HEK293 (cell line): Measurements from ENCODE around the gene RCN2.

Experiments used
- GLIS2 ChIP-seq: fragments of 450-650 bp; formaldehyde crosslinking; IDR thresholded peaks from 2 replicates; pipeline ENCODE4 v1.5.1; 2016; ENCODE audit warnings: missing biosample characterization, missing genetic modification characterization
- KLF8 ChIP-seq: fragments of 450-650 bp; formaldehyde crosslinking; IDR thresholded peaks from 2 replicates; pipeline ENCODE4 v1.5.1; 2016; ENCODE audit warnings: missing biosample characterization, missing genetic modification characterization
- MEIS1 ChIP-seq: sonication (generic); formaldehyde crosslinking; IDR thresholded peaks from 2 replicates; pipeline ENCODE4 v1.8.1; 2022; ENCODE audit warnings: missing genetic modification reagents, mild to moderate bottlenecking, borderline replicate concordance
- SETDB1 ChIP-seq: IDR thresholded peaks from one replicate; pipeline ENCODE4 v1.6.1; 2017; ENCODE audit warnings: mild to moderate bottlenecking, low read length, moderate library complexity, mixed read lengths; ENCODE audit not compliant: insufficient read length
- ZFP69B ChIP-seq: fragments of 450-650 bp; formaldehyde crosslinking; IDR thresholded peaks from 2 replicates; pipeline ENCODE4 v1.5.1; 2016; ENCODE audit warnings: missing biosample characterization, missing genetic modification characterization
- ZNF132 ChIP-seq: fragments of 450-650 bp; formaldehyde crosslinking; IDR thresholded peaks from 2 replicates; pipeline ENCODE4 v1.5.1; 2017; ENCODE audit warnings: missing biosample characterization, missing genetic modification characterization, borderline replicate concordance
- ZNF138 ChIP-seq: fragments of 450-650 bp; formaldehyde crosslinking; IDR thresholded peaks from 2 replicates; pipeline ENCODE4 v1.5.1; 2016; ENCODE audit warnings: missing biosample characterization, missing genetic modification characterization, borderline replicate concordance
- ZNF19 ChIP-seq: fragments of 450-650 bp; formaldehyde crosslinking; IDR thresholded peaks from 2 replicates; pipeline ENCODE4; 2016; ENCODE audit warnings: missing biosample characterization, missing genetic modification characterization, low read depth
- ZNF214 ChIP-seq: fragments of 450-650 bp; formaldehyde crosslinking; IDR thresholded peaks from 2 replicates; pipeline ENCODE4 v1.5.1; 2017; ENCODE audit warnings: missing biosample characterization, mild to moderate bottlenecking, missing genetic modification characterization, borderline replicate concordance
- ZNF239 ChIP-seq: fragments of 450-650 bp; formaldehyde crosslinking; IDR thresholded peaks from 2 replicates; pipeline ENCODE4 v1.5.1; 2016; ENCODE audit warnings: missing biosample characterization, missing genetic modification characterization
- ZNF266 ChIP-seq: fragments of 450-650 bp; formaldehyde crosslinking; IDR thresholded peaks from 2 replicates; pipeline ENCODE4 v1.5.1; 2016; ENCODE audit warnings: missing biosample characterization, missing genetic modification characterization, low read depth
- ZNF274 ChIP-seq, 2 experiments: fragments of 200-500 bp in 1 of 2; fragments of 450-650 bp in 1 of 2; sonication (Bioruptor generic) in 1 of 2; formaldehyde crosslinking in 1 of 2; IDR thresholded peaks; 2 replicates each; pipeline versions ENCODE4 v1.5.1 to v1.6.1; 2014 to 2016; ENCODE audit warnings: borderline replicate concordance in 1 of 2, inconsistent platforms in 1 of 2, low read length in 1 of 2, missing biosample characterization in 1 of 2, missing genetic modification characterization in 1 of 2
- ZNF302 ChIP-seq: fragments of 450-650 bp; formaldehyde crosslinking; IDR thresholded peaks from 2 replicates; pipeline ENCODE4 v1.5.1; 2016; ENCODE audit warnings: missing biosample characterization, missing genetic modification characterization, low read depth
- ZNF37A ChIP-seq: fragments of 450-650 bp; IDR thresholded peaks from 2 replicates; pipeline ENCODE4 v1.5.1; 2018; ENCODE audit warnings: missing biosample characterization, missing genetic modification characterization
- ZNF426 ChIP-seq: fragments of 450-650 bp; formaldehyde crosslinking; IDR thresholded peaks from 2 replicates; pipeline ENCODE4 v1.5.1; 2017; ENCODE audit warnings: missing biosample characterization, missing genetic modification characterization, mild to moderate bottlenecking, inconsistent platforms, moderate library complexity
- ZNF514 ChIP-seq: fragments of 450-650 bp; formaldehyde crosslinking; IDR thresholded peaks from 2 replicates; pipeline ENCODE4 v1.5.1; 2016; ENCODE audit warnings: missing biosample characterization, missing genetic modification characterization
- ZNF530 ChIP-seq: fragments of 450-650 bp; formaldehyde crosslinking; IDR thresholded peaks from 2 replicates; pipeline ENCODE4 v1.5.1; 2016; ENCODE audit warnings: low read depth, missing biosample characterization, missing genetic modification characterization
- ZNF664 ChIP-seq: fragments of 450-650 bp; formaldehyde crosslinking; IDR thresholded peaks from 2 replicates; pipeline ENCODE4 v1.5.1; 2016; ENCODE audit warnings: missing biosample characterization, missing genetic modification characterization
- ZNF747 ChIP-seq: fragments of 450-650 bp; formaldehyde crosslinking; IDR thresholded peaks from 2 replicates; pipeline ENCODE4 v1.5.1; 2016; ENCODE audit warnings: missing biosample characterization, missing genetic modification characterization
- ZNF791 ChIP-seq: fragments of 450-650 bp; formaldehyde crosslinking; IDR thresholded peaks from 2 replicates; pipeline ENCODE4 v1.5.1; 2016; ENCODE audit warnings: missing biosample characterization, missing genetic modification characterization
- TF ChIP-seq, protein P1 (sequence below): fragments of 450-650 bp; formaldehyde crosslinking; IDR thresholded peaks from 2 replicates; pipeline ENCODE4 v1.5.1; 2016; ENCODE audit warnings: missing biosample characterization, missing genetic modification characterization, low read depth
- TF ChIP-seq, protein P2 (sequence below): fragments of 450-650 bp; formaldehyde crosslinking; IDR thresholded peaks from 2 replicates; pipeline ENCODE4 v1.5.1; 2017; ENCODE audit warnings: missing biosample characterization, missing genetic modification characterization
- TF ChIP-seq, protein P3 (sequence below): fragments of 450-650 bp; formaldehyde crosslinking; IDR thresholded peaks from 2 replicates; pipeline ENCODE4 v1.5.1; 2016; ENCODE audit warnings: missing biosample characterization, missing genetic modification characterization, borderline replicate concordance
- TF ChIP-seq, protein P4 (sequence below): fragments of 450-650 bp; formaldehyde crosslinking; IDR thresholded peaks from 2 replicates; pipeline ENCODE4 v1.5.1; 2016; ENCODE audit warnings: missing biosample characterization, missing genetic modification characterization
- TF ChIP-seq, protein P5 (sequence below): fragments of 450-650 bp; formaldehyde crosslinking; IDR thresholded peaks from 2 replicates; pipeline ENCODE4 v1.5.1; 2016; ENCODE audit warnings: missing biosample characterization, missing genetic modification characterization
- TF ChIP-seq, protein P6 (sequence below): fragments of 450-650 bp; formaldehyde crosslinking; IDR thresholded peaks from 2 replicates; pipeline ENCODE4 v1.5.1; 2016; ENCODE audit warnings: missing biosample characterization, missing genetic modification characterization

Gene RCN2

DNA sequence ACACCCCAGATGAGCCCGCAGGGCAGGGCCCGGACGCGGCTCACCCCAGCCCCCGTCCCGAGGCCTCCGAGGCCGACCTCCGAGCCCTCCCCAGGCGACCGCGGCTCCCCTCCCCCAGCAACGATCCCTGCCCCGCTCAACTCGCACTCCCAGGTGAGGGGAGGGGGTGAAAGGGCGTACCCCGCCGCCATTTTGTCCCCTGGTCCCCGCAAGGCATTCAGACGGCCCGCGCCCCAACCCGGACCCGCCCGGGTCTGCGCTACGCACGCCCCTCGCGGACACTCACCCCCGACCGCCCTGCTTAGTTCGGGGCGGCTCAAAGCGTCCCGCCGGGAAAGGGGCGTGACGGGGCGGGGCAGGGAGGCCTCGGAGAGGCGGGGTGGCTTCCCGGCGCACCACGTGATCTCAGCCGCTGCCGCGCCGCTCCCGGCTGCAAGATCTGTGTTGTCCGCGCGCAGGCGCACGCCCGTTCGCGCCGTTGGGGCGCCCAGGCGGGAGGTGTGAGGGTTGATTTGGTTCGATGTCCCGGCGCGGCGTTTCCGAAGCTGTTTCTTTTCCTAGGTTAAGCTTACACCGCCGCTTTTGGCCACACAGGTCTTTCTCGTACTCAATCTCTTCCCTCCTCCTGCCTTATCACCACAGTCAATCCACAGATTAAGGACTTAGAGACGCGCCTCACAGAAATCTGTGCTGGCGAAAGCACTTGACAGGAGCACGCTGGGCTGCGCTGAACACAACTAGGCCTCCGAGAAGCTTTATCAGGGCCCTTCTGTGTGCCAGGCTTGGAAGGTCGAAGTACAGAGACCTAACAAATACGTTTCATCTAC is 26.3 kb upstream of the RCN2 start, which contains the start of gene SCAPER (continued):
- TF ChIP-seq MEIS1 (CRISPR knock-in tag) (no peak), SETDB1 (peak; percentile 69), ZNF530 (tag by site-specific recombination) (no peak), ZNF19 (no peak), ZNF239 (tag by site-specific recombination) (no peak), ZNF274 (IDR thresholded peaks at IDR 0.05; ENCODE audit: low read length) (no peak), ZNF274 (tag by site-specific recombination; IDR thresholded peaks at IDR 0.05; ENCODE audit: borderline replicate concordance) (no peak), ZNF791 (tag by site-specific recombination) (no peak), ZFP69B (tag by site-specific recombination) (peak; percentile 37; the same call in 1 of the 2 replicates), ZNF266 (tag by site-specific recombination) (no peak), GLIS2 (tag by site-specific recombination) (peak; percentile 96), ZNF132 (no peak), ZNF514 (tag by site-specific recombination) (no peak), ZNF138 (tag by site-specific recombination) (no peak), ZNF426 (tag by site-specific recombination) (no peak), ZNF37A (tag by site-specific recombination) (no peak), ZNF214 (tag by site-specific recombination) (no peak), ZNF747 (tag by site-specific recombination) (no peak), ZNF302 (tag by site-specific recombination) (no peak), ZNF664 (tag by site-specific recombination) (no peak), KLF8 (peak; percentile 100)
- TF ChIP-seq, protein P1, sequence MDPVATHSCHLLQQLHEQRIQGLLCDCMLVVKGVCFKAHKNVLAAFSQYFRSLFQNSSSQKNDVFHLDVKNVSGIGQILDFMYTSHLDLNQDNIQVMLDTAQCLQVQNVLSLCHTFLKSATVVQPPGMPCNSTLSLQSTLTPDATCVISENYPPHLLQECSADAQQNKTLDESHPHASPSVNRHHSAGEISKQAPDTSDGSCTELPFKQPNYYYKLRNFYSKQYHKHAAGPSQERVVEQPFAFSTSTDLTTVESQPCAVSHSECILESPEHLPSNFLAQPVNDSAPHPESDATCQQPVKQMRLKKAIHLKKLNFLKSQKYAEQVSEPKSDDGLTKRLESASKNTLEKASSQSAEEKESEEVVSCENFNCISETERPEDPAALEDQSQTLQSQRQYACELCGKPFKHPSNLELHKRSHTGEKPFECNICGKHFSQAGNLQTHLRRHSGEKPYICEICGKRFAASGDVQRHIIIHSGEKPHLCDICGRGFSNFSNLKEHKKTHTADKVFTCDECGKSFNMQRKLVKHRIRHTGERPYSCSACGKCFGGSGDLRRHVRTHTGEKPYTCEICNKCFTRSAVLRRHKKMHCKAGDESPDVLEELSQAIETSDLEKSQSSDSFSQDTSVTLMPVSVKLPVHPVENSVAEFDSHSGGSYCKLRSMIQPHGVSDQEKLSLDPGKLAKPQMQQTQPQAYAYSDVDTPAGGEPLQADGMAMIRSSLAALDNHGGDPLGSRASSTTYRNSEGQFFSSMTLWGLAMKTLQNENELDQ (tag by site-specific recombination), result no peak
- TF ChIP-seq, protein P2, sequence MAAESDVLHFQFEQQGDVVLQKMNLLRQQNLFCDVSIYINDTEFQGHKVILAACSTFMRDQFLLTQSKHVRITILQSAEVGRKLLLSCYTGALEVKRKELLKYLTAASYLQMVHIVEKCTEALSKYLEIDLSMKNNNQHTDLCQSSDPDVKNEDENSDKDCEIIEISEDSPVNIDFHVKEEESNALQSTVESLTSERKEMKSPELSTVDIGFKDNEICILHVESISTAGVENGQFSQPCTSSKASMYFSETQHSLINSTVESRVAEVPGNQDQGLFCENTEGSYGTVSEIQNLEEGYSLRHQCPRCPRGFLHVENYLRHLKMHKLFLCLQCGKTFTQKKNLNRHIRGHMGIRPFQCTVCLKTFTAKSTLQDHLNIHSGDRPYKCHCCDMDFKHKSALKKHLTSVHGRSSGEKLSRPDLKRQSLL (tag by site-specific recombination), result no peak
- TF ChIP-seq, protein P3, sequence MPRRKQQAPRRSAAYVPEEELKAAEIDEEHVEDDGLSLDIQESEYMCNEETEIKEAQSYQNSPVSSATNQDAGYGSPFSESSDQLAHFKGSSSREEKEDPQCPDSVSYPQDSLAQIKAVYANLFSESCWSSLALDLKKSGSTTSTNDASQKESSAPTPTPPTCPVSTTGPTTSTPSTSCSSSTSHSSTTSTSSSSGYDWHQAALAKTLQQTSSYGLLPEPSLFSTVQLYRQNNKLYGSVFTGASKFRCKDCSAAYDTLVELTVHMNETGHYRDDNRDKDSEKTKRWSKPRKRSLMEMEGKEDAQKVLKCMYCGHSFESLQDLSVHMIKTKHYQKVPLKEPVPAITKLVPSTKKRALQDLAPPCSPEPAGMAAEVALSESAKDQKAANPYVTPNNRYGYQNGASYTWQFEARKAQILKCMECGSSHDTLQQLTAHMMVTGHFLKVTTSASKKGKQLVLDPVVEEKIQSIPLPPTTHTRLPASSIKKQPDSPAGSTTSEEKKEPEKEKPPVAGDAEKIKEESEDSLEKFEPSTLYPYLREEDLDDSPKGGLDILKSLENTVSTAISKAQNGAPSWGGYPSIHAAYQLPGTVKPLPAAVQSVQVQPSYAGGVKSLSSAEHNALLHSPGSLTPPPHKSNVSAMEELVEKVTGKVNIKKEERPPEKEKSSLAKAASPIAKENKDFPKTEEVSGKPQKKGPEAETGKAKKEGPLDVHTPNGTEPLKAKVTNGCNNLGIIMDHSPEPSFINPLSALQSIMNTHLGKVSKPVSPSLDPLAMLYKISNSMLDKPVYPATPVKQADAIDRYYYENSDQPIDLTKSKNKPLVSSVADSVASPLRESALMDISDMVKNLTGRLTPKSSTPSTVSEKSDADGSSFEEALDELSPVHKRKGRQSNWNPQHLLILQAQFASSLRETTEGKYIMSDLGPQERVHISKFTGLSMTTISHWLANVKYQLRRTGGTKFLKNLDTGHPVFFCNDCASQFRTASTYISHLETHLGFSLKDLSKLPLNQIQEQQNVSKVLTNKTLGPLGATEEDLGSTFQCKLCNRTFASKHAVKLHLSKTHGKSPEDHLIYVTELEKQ (tag by site-specific recombination), result no peak; the same call in 1 of the 2 replicates
- TF ChIP-seq, protein P4, sequence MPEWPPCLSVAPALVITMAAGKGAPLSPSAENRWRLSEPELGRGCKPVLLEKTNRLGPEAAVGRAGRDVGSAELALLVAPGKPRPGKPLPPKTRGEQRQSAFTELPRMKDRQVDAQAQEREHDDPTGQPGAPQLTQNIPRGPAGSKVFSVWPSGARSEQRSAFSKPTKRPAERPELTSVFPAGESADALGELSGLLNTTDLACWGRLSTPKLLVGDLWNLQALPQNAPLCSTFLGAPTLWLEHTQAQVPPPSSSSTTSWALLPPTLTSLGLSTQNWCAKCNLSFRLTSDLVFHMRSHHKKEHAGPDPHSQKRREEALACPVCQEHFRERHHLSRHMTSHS (tag by site-specific recombination), result 0 out of 2 replicates have a peak, but pooled peaks have one; percentile 15
- TF ChIP-seq, protein P5, sequence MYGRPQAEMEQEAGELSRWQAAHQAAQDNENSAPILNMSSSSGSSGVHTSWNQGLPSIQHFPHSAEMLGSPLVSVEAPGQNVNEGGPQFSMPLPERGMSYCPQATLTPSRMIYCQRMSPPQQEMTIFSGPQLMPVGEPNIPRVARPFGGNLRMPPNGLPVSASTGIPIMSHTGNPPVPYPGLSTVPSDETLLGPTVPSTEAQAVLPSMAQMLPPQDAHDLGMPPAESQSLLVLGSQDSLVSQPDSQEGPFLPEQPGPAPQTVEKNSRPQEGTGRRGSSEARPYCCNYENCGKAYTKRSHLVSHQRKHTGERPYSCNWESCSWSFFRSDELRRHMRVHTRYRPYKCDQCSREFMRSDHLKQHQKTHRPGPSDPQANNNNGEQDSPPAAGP, result peak; percentile 85
- TF ChIP-seq, protein P6, sequence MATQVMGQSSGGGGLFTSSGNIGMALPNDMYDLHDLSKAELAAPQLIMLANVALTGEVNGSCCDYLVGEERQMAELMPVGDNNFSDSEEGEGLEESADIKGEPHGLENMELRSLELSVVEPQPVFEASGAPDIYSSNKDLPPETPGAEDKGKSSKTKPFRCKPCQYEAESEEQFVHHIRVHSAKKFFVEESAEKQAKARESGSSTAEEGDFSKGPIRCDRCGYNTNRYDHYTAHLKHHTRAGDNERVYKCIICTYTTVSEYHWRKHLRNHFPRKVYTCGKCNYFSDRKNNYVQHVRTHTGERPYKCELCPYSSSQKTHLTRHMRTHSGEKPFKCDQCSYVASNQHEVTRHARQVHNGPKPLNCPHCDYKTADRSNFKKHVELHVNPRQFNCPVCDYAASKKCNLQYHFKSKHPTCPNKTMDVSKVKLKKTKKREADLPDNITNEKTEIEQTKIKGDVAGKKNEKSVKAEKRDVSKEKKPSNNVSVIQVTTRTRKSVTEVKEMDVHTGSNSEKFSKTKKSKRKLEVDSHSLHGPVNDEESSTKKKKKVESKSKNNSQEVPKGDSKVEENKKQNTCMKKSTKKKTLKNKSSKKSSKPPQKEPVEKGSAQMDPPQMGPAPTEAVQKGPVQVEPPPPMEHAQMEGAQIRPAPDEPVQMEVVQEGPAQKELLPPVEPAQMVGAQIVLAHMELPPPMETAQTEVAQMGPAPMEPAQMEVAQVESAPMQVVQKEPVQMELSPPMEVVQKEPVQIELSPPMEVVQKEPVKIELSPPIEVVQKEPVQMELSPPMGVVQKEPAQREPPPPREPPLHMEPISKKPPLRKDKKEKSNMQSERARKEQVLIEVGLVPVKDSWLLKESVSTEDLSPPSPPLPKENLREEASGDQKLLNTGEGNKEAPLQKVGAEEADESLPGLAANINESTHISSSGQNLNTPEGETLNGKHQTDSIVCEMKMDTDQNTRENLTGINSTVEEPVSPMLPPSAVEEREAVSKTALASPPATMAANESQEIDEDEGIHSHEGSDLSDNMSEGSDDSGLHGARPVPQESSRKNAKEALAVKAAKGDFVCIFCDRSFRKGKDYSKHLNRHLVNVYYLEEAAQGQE (tag by site-specific recombination), result no peak
